ENCODE measurements around the gene CCDC127.
"Not testable (repeated sequence)": the region's sequence is repeated elsewhere in the genome, so short reads cannot be mapped to it uniquely, and the experiment has no call there.

CCDC127 gene

GRCh38 chr5:217494-218456 lies at the start of gene CCDC127, which contains the start of gene SDHA:
CCDC127 (minus strand) TSS chr5:218153; CDS start chr5:216849, 1,304 bp downstream.
SDHA (plus strand) TSS chr5:218320; CDS start chr5:218356, 36 bp downstream.
- peaks cover 0 to 13% (median 8%) of the 10 kb centered on the region in 5 donors for H3K36me3 ChIP-seq (ENCODE audit: control insufficient read depth in 5 of 5, insufficient read depth in 5 of 5, low read length in 5 of 5)
- H3K4me3 ChIP-seq (ENCODE audit: low read depth in 1 of 5, low read length in 5 of 5) = peak within 1 kb of the TSS; percentile 77 to 91 (median 88)
- H3K9me3 ChIP-seq (ENCODE audit: control insufficient read depth in 5 of 5, low read length in 5 of 5); H3K27me3 ChIP-seq (ENCODE audit: control insufficient read depth in 5 of 5, insufficient read depth in 4 of 5, low read length in 5 of 5): not testable (repeated sequence)
- H3K4me1 ChIP-seq (ENCODE audit: control insufficient read depth in 5 of 5, insufficient read depth in 5 of 5, low read length in 5 of 5) = peaks cover 2 to 34% (median 28%) of the 10 kb centered on the region in 5 donors
- peak within 1 kb of the TSS; percentile 63 to 98 (median 95) for H3K9ac ChIP-seq (ENCODE audit: low read length in 5 of 5)
- H3K27ac ChIP-seq (ENCODE audit: low read depth, low read length) = peak within 1 kb of the TSS; percentile 84

GRCh38 chr5:267716-268115 lies 49.8 kb upstream of the CCDC127 start:
- H3K4me3 ChIP-seq (ENCODE audit: low read depth in 1 of 5, low read length in 5 of 5) = no peak overlapping the region

GRCh38 chr5:266311-267026 lies 48.5 kb upstream of the CCDC127 start:
- not testable (repeated sequence) for H3K27me3 ChIP-seq (ENCODE audit: control insufficient read depth in 5 of 5, insufficient read depth in 4 of 5, low read length in 5 of 5); H3K9ac ChIP-seq (ENCODE audit: low read length in 5 of 5); H3K9me3 ChIP-seq (ENCODE audit: control insufficient read depth in 5 of 5, low read length in 5 of 5); H3K4me3 ChIP-seq (ENCODE audit: low read depth in 1 of 5, low read length in 5 of 5); H3K27ac ChIP-seq (ENCODE audit: low read depth, low read length)
- peaks cover 6 to 26% (median 10%) of the 10 kb centered on the region in 5 donors for H3K36me3 ChIP-seq (ENCODE audit: control insufficient read depth in 5 of 5, insufficient read depth in 5 of 5, low read length in 5 of 5)
- peaks cover 2 to 20% (median 11%) of the 10 kb centered on the region in 5 donors for H3K4me1 ChIP-seq (ENCODE audit: control insufficient read depth in 5 of 5, insufficient read depth in 5 of 5, low read length in 5 of 5)

More at GRCh38 chr5:267716-268115, 49.8 kb upstream of the CCDC127 start:
- H3K36me3 ChIP-seq (ENCODE audit: control insufficient read depth in 5 of 5, insufficient read depth in 5 of 5, low read length in 5 of 5) = peaks cover 6 to 26% (median 10%) of the 10 kb centered on the region in 5 donors
- H3K9ac ChIP-seq (ENCODE audit: low read length in 5 of 5) = no peak overlapping the region
- no peak overlapping the region for H3K27ac ChIP-seq (ENCODE audit: low read depth, low read length)
- no peaks in the 10 kb centered on the region for H3K9me3 ChIP-seq (ENCODE audit: control insufficient read depth in 5 of 5, low read length in 5 of 5)
- H3K27me3 ChIP-seq (ENCODE audit: control insufficient read depth in 5 of 5, insufficient read depth in 4 of 5, low read length in 5 of 5) = no peaks in the 10 kb centered on the region
- H3K4me1 ChIP-seq (ENCODE audit: control insufficient read depth in 5 of 5, insufficient read depth in 5 of 5, low read length in 5 of 5) = peaks cover 2 to 23% (median 11%) of the 10 kb centered on the region in 5 donors

- Histone ChIP-seq H3K4me1 (ENCODE audit: control insufficient read depth in 5 of 5, insufficient read depth in 5 of 5, low read length in 5 of 5) (peaks cover 2 to 14% (median 11%) of the 10 kb centered on the region in 5 donors), H3K4me3 (ENCODE audit: low read depth in 1 of 5, low read length in 5 of 5) (no peak overlapping the region), H3K27me3 (ENCODE audit: control insufficient read depth in 5 of 5, insufficient read depth in 4 of 5, low read length in 5 of 5) (no peaks in the 10 kb centered on the region), H3K27ac (ENCODE audit: low read depth, low read length) (peak overlapping the region; percentile 69), H3K36me3 (ENCODE audit: control insufficient read depth in 5 of 5, insufficient read depth in 5 of 5, low read length in 5 of 5) (peaks cover 6 to 26% (median 10%) of the 10 kb centered on the region in 5 donors), H3K9me3 (ENCODE audit: control insufficient read depth in 5 of 5, low read length in 5 of 5) (no peaks in the 10 kb centered on the region), H3K9ac (ENCODE audit: low read length in 5 of 5) (peak overlapping the region in 2 of 5 donors; percentile 8 to 24)
Measured at GRCh38 chr5:264338-264737, 46.4 kb upstream of the CCDC127 start.

- Histone ChIP-seq H3K27ac (ENCODE audit: low read depth, low read length) (peak overlapping the region; percentile 69), H3K36me3 (ENCODE audit: control insufficient read depth in 5 of 5, insufficient read depth in 5 of 5, low read length in 5 of 5) (peaks cover 6 to 29% (median 11%) of the 10 kb centered on the region in 5 donors), H3K4me1 (ENCODE audit: control insufficient read depth in 5 of 5, insufficient read depth in 5 of 5, low read length in 5 of 5) (peaks cover 2 to 14% (median 11%) of the 10 kb centered on the region in 5 donors)
- not testable (repeated sequence) for H3K4me3 ChIP-seq (ENCODE audit: low read depth in 1 of 5, low read length in 5 of 5); H3K27me3 ChIP-seq (ENCODE audit: control insufficient read depth in 5 of 5, insufficient read depth in 4 of 5, low read length in 5 of 5); H3K9me3 ChIP-seq (ENCODE audit: control insufficient read depth in 5 of 5, low read length in 5 of 5); H3K9ac ChIP-seq (ENCODE audit: low read length in 5 of 5)
Measured at GRCh38 chr5:263275-263974, 45.5 kb upstream of the CCDC127 start.

- Histone ChIP-seq H3K27me3 (ENCODE audit: control insufficient read depth in 5 of 5, insufficient read depth in 4 of 5, low read length in 5 of 5) (no peaks in the 10 kb centered on the region), H3K9ac (ENCODE audit: low read length in 5 of 5) (no peak overlapping the region), H3K27ac (ENCODE audit: low read depth, low read length) (no peak overlapping the region), H3K4me1 (ENCODE audit: control insufficient read depth in 5 of 5, insufficient read depth in 5 of 5, low read length in 5 of 5) (peaks cover 0 to 3% (median 0%) of the 10 kb centered on the region in 5 donors), H3K4me3 (ENCODE audit: low read depth in 1 of 5, low read length in 5 of 5) (no peak overlapping the region), H3K9me3 (ENCODE audit: control insufficient read depth in 5 of 5, low read length in 5 of 5) (no peaks in the 10 kb centered on the region), H3K36me3 (ENCODE audit: control insufficient read depth in 5 of 5, insufficient read depth in 5 of 5, low read length in 5 of 5) (peaks cover 0 to 47% (median 32%) of the 10 kb centered on the region in 5 donors)
Measured at GRCh38 chr5:257148-257547, 39.2 kb upstream of the CCDC127 start.

GRCh38 chr5:256347-256746 lies 38.4 kb upstream of the CCDC127 start:
- H3K9me3 ChIP-seq (ENCODE audit: control insufficient read depth in 5 of 5, low read length in 5 of 5); H3K27me3 ChIP-seq (ENCODE audit: control insufficient read depth in 5 of 5, insufficient read depth in 4 of 5, low read length in 5 of 5); H3K9ac ChIP-seq (ENCODE audit: low read length in 5 of 5); H3K4me1 ChIP-seq (ENCODE audit: control insufficient read depth in 5 of 5, insufficient read depth in 5 of 5, low read length in 5 of 5); H3K4me3 ChIP-seq (ENCODE audit: low read depth in 1 of 5, low read length in 5 of 5); H3K27ac ChIP-seq (ENCODE audit: low read depth, low read length): not testable (repeated sequence)
- peaks cover 0 to 53% (median 37%) of the 10 kb centered on the region in 5 donors for H3K36me3 ChIP-seq (ENCODE audit: control insufficient read depth in 5 of 5, insufficient read depth in 5 of 5, low read length in 5 of 5)

GRCh38 chr5:255116-255515 lies 37.2 kb upstream of the CCDC127 start:
- not testable (repeated sequence) for H3K27me3 ChIP-seq (ENCODE audit: control insufficient read depth in 5 of 5, insufficient read depth in 4 of 5, low read length in 5 of 5); H3K27ac ChIP-seq (ENCODE audit: low read depth, low read length); H3K4me3 ChIP-seq (ENCODE audit: low read depth in 1 of 5, low read length in 5 of 5); H3K4me1 ChIP-seq (ENCODE audit: control insufficient read depth in 5 of 5, insufficient read depth in 5 of 5, low read length in 5 of 5); H3K9me3 ChIP-seq (ENCODE audit: control insufficient read depth in 5 of 5, low read length in 5 of 5); H3K9ac ChIP-seq (ENCODE audit: low read length in 5 of 5)
- H3K36me3 ChIP-seq (ENCODE audit: control insufficient read depth in 5 of 5, insufficient read depth in 5 of 5, low read length in 5 of 5) = peaks cover 0 to 65% (median 42%) of the 10 kb centered on the region in 5 donors

GRCh38 chr5:254322-254721 lies 36.4 kb upstream of the CCDC127 start:
- peaks cover 0 to 73% (median 43%) of the 10 kb centered on the region in 5 donors for H3K36me3 ChIP-seq (ENCODE audit: control insufficient read depth in 5 of 5, insufficient read depth in 5 of 5, low read length in 5 of 5)

More at GRCh38 chr5:254322-254721, 36.4 kb upstream of the CCDC127 start:
- H3K27ac ChIP-seq (ENCODE audit: low read depth, low read length); H3K27me3 ChIP-seq (ENCODE audit: control insufficient read depth in 5 of 5, insufficient read depth in 4 of 5, low read length in 5 of 5); H3K4me3 ChIP-seq (ENCODE audit: low read depth in 1 of 5, low read length in 5 of 5); H3K9ac ChIP-seq (ENCODE audit: low read length in 5 of 5); H3K4me1 ChIP-seq (ENCODE audit: control insufficient read depth in 5 of 5, insufficient read depth in 5 of 5, low read length in 5 of 5); H3K9me3 ChIP-seq (ENCODE audit: control insufficient read depth in 5 of 5, low read length in 5 of 5): not testable (repeated sequence)

Data from subcutaneous abdominal adipose tissue (tissue), 5 donors.